SH-SY5Y (cell line): Measurements from ENCODE around the gene CTNNA3.

Experiments used
- GATA2 ChIP-seq: IDR thresholded peaks from 2 replicates; pipeline ENCODE4 v1.6.1; 2011; ENCODE audit warnings: mild to moderate bottlenecking, low read depth, low read length
- GATA3 ChIP-seq: IDR thresholded peaks from 2 replicates; pipeline ENCODE4 v1.6.1; 2011; ENCODE audit warnings: low read depth, mild to moderate bottlenecking, low read length, moderate library complexity

DNA sequence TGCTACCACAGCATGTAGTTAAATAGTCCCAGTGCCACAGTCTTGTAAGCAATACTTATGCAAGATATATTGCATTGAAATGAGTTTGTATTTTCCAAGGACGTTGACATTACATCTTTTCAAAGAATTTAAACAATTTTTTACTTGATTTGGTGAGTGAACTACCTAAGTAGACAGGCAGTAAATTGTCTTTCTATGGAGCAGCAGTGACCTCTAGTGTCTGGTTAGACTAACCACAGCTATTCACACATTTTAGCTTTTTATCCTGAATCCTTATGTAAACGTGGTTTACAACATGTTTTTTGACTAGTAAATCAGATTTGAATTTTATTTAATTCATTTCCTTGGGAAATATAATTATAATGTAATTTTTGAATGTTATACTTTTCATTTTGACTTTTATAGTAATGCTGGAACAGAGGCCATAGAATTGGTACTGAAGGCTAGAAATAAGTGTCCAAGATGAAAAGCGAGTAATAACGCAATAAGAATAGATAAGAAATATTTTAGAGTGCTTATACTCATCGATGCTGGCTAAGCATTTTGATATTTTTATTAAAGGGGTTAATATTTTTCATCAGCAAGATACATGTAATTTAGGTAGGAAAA is 764.6 kb downstream of the CTNNA3 start:
- TF ChIP-seq GATA2, result no peak
- no peak for TF ChIP-seq GATA3
